ENCODE results near the gene SPEM2.

- no peak for TF ChIP-seq EZH2 (IDR thresholded peaks at IDR 0.05; ENCODE audit: borderline replicate concordance, low read length)
- TF ChIP-seq, protein P1, sequence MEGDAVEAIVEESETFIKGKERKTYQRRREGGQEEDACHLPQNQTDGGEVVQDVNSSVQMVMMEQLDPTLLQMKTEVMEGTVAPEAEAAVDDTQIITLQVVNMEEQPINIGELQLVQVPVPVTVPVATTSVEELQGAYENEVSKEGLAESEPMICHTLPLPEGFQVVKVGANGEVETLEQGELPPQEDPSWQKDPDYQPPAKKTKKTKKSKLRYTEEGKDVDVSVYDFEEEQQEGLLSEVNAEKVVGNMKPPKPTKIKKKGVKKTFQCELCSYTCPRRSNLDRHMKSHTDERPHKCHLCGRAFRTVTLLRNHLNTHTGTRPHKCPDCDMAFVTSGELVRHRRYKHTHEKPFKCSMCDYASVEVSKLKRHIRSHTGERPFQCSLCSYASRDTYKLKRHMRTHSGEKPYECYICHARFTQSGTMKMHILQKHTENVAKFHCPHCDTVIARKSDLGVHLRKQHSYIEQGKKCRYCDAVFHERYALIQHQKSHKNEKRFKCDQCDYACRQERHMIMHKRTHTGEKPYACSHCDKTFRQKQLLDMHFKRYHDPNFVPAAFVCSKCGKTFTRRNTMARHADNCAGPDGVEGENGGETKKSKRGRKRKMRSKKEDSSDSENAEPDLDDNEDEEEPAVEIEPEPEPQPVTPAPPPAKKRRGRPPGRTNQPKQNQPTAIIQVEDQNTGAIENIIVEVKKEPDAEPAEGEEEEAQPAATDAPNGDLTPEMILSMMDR (IDR thresholded peaks at IDR 0.05; ENCODE audit: low read length) = no peak
Observed at GRCh38 chr17:7445619-7445968, 20.2 kb downstream of the SPEM2 start.

Data from OCI-LY1 (cell line).